Neural cell (in vitro differentiated cells): ENCODE measurements around the gene COBL. TPM values are rescaled to one million over a fixed set of nuclear protein-coding genes. Genes with fewer than 3 reads are reported as not detected.

Experiments used
- H2AFZ ChIP-seq: fragments of 200-600, 300-800 bp; sonication (generic), shearing (Covaris generic); 2 replicates; pipeline ENCODE4 v1.6.0; 2014; ENCODE audit warnings: low read depth, mild to moderate bottlenecking, antibody characterized with exemption, low read length, moderate library complexity
- H3F3A ChIP-seq: fragments of 200-600 bp; shearing (Covaris generic); 2 replicates; pipeline ENCODE4 v1.6.1; 2016; ENCODE audit warnings: mild to moderate bottlenecking, moderate library complexity, mixed read lengths, antibody characterized with exemption, low read length; ENCODE audit not compliant: insufficient read depth, poor library complexity, severe bottlenecking
- H3K27ac ChIP-seq: fragments of 200-600, 300-800 bp; sonication (generic), shearing (Covaris generic); 2 replicates; pipeline ENCODE4 v1.5.1; 2014; ENCODE audit warnings: mild to moderate bottlenecking, low read length, moderate library complexity
- H3K27me3 ChIP-seq: fragments of 300-800, 200-600 bp; sonication (generic), shearing (Covaris generic); 2 replicates; pipeline ENCODE4 v1.6.0; 2014; ENCODE audit warnings: mild to moderate bottlenecking, low read depth, low read length, moderate library complexity; ENCODE audit not compliant: insufficient read depth
- H3K36me3 ChIP-seq: fragments of 300-800, 200-600 bp; sonication (generic), shearing (Covaris generic); 2 replicates; pipeline ENCODE4 v1.5.1; 2014; ENCODE audit warnings: mild to moderate bottlenecking, antibody characterized with exemption, low read length, moderate library complexity; ENCODE audit not compliant: insufficient read depth
- H3K4me2 ChIP-seq: fragments of 300-800, 200-600 bp; sonication (generic), shearing (Covaris generic); 2 replicates; pipeline ENCODE4 v1.6.0; 2014; ENCODE audit warnings: mild to moderate bottlenecking, low read length
- H3K4me3 ChIP-seq: fragments of 300-800, 200-600 bp; sonication (generic), shearing (Covaris generic); 2 replicates; pipeline ENCODE4 v1.5.1; 2014; ENCODE audit warnings: mild to moderate bottlenecking, low read length, moderate library complexity
- H3K79me2 ChIP-seq: fragments of 200-600 bp; shearing (Covaris generic); replicated peaks from 2 replicates; pipeline ENCODE4 v1.6.0; 2014; ENCODE audit warnings: mild to moderate bottlenecking, low read length, moderate library complexity; ENCODE audit not compliant: insufficient read depth
- H3K9ac ChIP-seq: fragments of 300-800, 200-600 bp; sonication (generic), shearing (Covaris generic); 2 replicates; pipeline ENCODE4 v1.6.1; 2016; ENCODE audit warnings: mild to moderate bottlenecking, low read length, mixed read lengths
- H3K9me2 ChIP-seq: fragments of 200-600 bp; shearing (Covaris generic); 2 replicates; pipeline ENCODE4 v1.6.1; 2016; ENCODE audit warnings: mild to moderate bottlenecking, low read length, mixed read lengths; ENCODE audit not compliant: insufficient read depth
- H3K9me3 ChIP-seq: fragments of 200-600, 300-800 bp; sonication (generic), shearing (Covaris generic); 2 replicates; pipeline ENCODE4 v1.6.1; 2016; ENCODE audit warnings: mild to moderate bottlenecking, mixed run types, low read length, moderate library complexity, mixed read lengths
- H4K20me1 ChIP-seq: fragments of 200-600 bp; shearing (Covaris generic); 2 replicates; pipeline ENCODE4 v1.6.1; 2016; ENCODE audit warnings: mild to moderate bottlenecking, mixed run types; ENCODE audit not compliant: insufficient read depth
- EP300 ChIP-seq: fragments of 450-650 bp; conservative IDR thresholded peaks from 2 replicates; pipeline ENCODE4 v1.6.1; 2014; ENCODE audit warnings: antibody characterized with exemption, mild to moderate bottlenecking, moderate library complexity; ENCODE audit not compliant: poor library complexity, severe bottlenecking
- EZH2 ChIP-seq: fragments of 200-600, 300-800 bp; shearing (Covaris generic), sonication (generic); IDR thresholded peaks from 2 replicates; pipeline ENCODE4 v1.6.1; 2014; ENCODE audit warnings: antibody characterized with exemption, low read length, borderline replicate concordance, mild to moderate bottlenecking; ENCODE audit not compliant: insufficient read depth, poor library complexity, severe bottlenecking
- MXI1 ChIP-seq: fragments of 450-650 bp; conservative IDR thresholded peaks from 2 replicates; pipeline ENCODE4 v1.6.1; 2014; ENCODE audit warnings: antibody characterized with exemption, mild to moderate bottlenecking; ENCODE audit not compliant: poor library complexity, severe bottlenecking
- POLR2AphosphoS5 ChIP-seq: IDR thresholded peaks from 2 replicates; pipeline ENCODE4 v1.6.1; 2012
- RAD21 ChIP-seq: fragments of 450-650 bp; conservative IDR thresholded peaks from 2 replicates; pipeline ENCODE4 v1.6.1; 2014; ENCODE audit warnings: antibody characterized with exemption, mild to moderate bottlenecking, moderate library complexity
- SMC3 ChIP-seq: fragments of 450-650 bp; conservative IDR thresholded peaks from 2 replicates; pipeline ENCODE4 v1.6.1; 2014; ENCODE audit warnings: antibody characterized with exemption, mild to moderate bottlenecking, moderate library complexity; ENCODE audit not compliant: poor library complexity
- TAF1 ChIP-seq: IDR thresholded peaks from 2 replicates; pipeline ENCODE4 v1.6.1; 2012; ENCODE audit warnings: low read depth
- polyA minus RNA-seq: library from RNA; depleted of rRNA, polyadenylated mRNA; stranded (reverse); fragments of >200 nt; gene quantifications from 2 replicates; pipeline ENCODE4 v1.2.3, GENCODE V29; 2014
- polyA plus RNA-seq: library from polyadenylated mRNA; depleted of rRNA; stranded (reverse); fragments of >200 nt; gene quantifications from 2 replicates; pipeline ENCODE4 v1.2.3, GENCODE V29; 2014
- TF ChIP-seq, protein P1 (sequence below): fragments of 450-650 bp; IDR thresholded peaks from 2 replicates; pipeline ENCODE4 v1.5.1; 2014; ENCODE audit warnings: antibody characterized with exemption, mild to moderate bottlenecking, moderate library complexity; ENCODE audit not compliant: poor library complexity, severe bottlenecking
- TF ChIP-seq, protein P2 (sequence below): IDR thresholded peaks from 2 replicates; pipeline ENCODE4 v1.6.1; 2012; ENCODE audit warnings: borderline replicate concordance

The COBL gene, protein sequence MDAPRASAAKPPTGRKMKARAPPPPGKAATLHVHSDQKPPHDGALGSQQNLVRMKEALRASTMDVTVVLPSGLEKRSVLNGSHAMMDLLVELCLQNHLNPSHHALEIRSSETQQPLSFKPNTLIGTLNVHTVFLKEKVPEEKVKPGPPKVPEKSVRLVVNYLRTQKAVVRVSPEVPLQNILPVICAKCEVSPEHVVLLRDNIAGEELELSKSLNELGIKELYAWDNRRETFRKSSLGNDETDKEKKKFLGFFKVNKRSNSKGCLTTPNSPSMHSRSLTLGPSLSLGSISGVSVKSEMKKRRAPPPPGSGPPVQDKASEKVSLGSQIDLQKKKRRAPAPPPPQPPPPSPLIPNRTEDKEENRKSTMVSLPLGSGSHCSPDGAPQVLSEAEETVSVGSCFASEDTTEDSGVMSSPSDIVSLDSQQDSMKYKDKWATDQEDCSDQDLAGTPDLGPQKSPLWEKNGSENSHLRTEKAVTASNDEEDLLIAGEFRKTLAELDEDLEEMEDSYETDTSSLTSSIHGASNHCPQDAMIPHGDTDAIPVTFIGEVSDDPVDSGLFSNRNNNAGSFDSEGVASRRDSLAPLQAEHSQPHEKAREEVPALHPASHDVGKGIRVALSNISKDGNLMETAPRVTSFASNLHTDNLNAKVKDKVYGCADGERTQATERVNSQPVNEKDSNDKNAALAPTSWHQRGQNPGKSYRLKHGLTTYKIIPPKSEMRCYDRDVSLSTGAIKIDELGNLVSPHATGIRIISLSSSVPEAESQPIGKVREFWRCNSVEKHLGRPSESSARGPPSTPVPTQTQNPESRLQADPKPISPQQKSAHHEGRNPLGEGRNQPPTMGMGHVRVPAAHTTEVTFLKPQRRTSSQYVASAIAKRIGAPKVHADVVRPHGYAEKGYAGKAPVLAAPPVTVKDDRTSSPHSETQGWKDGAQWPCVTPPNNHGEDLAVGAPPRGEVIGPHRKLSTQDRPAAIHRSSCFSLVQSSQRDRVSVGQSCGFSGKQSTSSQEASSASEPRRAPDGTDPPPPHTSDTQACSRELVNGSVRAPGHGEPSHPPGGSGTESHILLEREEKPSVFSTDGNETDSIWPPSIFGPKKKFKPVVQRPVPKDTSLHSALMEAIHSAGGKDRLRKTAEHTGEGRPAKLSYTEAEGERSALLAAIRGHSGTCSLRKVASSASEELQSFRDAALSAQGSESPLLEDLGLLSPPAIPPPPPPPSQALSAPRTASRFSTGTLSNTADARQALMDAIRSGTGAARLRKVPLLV
- polyA plus RNA-seq (0.10 and 0.12 TPM in 2 replicates), polyA minus RNA-seq (0.49 and 0.93 TPM in 2 replicates)

DNA sequence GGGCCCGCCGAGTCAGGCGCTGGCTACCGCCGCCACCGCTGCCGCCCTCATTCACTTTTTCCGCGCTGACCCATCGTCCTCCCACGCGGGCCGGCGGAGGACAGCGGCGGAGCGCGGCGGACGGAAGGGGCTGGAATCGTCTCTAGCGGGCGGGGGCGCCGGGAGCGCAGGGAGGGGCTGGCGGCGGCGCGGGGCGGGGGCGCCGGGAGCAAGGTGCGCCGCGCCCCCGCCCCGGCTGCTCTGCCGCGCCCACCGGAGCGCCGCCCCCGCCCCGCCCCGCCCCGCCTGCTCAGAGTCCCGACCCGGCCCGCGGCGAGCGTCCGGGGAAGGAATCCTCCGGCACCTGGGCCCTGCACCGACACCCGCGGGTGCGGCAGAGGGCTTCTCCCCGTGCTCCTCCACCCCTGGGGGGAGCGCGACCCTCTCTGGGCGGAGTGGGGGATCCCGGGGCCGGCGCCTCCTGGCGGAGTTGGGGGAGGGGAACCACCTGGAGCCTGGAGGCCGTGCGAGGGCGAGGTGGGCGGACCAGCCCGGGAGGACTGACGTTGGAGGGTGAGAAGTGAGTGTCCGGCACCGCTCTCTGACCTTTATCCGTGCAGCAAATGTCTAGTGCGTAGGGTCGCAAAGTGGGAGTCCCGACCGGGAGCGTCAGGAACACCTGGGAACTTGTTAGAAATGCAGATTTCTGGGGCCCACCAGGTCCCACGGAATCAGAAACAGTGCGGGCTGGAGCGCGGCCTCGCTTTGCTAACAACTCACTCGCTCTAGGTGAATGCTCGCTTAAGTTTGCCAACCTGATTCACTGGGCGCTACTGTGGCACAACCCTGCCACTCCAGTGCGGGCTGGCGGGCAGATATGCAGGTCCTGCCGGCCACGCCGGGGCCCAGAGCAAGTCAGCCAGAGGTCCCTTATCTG lies at the start of gene COBL:
TSS of gene COBL (minus strand) at position 144 of the 916 bp plus-strand sequence. CDS start 176 bp downstream, outside the sequence.
- H3K27ac ChIP-seq, result no peak within 1 kb of the TSS
- peak within 1 kb of the TSS; percentile 66 for H3K4me3 ChIP-seq
- peak within 1 kb of the TSS; percentile 28 for H3K4me2 ChIP-seq
- H3K9me3 ChIP-seq, result no peaks in the 10 kb centered on the region
- H3K9me2 ChIP-seq, result no peaks in the 10 kb centered on the region
- no peaks in the 10 kb centered on the region for H4K20me1 ChIP-seq
- TF ChIP-seq EP300 (no peak), EZH2 (peak; percentile 23), RAD21 (no peak), POLR2AphosphoS5 (no peak), MXI1 (no peak), SMC3 (no peak), TAF1 (no peak)
- TF ChIP-seq, protein P1, sequence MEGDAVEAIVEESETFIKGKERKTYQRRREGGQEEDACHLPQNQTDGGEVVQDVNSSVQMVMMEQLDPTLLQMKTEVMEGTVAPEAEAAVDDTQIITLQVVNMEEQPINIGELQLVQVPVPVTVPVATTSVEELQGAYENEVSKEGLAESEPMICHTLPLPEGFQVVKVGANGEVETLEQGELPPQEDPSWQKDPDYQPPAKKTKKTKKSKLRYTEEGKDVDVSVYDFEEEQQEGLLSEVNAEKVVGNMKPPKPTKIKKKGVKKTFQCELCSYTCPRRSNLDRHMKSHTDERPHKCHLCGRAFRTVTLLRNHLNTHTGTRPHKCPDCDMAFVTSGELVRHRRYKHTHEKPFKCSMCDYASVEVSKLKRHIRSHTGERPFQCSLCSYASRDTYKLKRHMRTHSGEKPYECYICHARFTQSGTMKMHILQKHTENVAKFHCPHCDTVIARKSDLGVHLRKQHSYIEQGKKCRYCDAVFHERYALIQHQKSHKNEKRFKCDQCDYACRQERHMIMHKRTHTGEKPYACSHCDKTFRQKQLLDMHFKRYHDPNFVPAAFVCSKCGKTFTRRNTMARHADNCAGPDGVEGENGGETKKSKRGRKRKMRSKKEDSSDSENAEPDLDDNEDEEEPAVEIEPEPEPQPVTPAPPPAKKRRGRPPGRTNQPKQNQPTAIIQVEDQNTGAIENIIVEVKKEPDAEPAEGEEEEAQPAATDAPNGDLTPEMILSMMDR, result peak; percentile 10
- TF ChIP-seq, protein P2, sequence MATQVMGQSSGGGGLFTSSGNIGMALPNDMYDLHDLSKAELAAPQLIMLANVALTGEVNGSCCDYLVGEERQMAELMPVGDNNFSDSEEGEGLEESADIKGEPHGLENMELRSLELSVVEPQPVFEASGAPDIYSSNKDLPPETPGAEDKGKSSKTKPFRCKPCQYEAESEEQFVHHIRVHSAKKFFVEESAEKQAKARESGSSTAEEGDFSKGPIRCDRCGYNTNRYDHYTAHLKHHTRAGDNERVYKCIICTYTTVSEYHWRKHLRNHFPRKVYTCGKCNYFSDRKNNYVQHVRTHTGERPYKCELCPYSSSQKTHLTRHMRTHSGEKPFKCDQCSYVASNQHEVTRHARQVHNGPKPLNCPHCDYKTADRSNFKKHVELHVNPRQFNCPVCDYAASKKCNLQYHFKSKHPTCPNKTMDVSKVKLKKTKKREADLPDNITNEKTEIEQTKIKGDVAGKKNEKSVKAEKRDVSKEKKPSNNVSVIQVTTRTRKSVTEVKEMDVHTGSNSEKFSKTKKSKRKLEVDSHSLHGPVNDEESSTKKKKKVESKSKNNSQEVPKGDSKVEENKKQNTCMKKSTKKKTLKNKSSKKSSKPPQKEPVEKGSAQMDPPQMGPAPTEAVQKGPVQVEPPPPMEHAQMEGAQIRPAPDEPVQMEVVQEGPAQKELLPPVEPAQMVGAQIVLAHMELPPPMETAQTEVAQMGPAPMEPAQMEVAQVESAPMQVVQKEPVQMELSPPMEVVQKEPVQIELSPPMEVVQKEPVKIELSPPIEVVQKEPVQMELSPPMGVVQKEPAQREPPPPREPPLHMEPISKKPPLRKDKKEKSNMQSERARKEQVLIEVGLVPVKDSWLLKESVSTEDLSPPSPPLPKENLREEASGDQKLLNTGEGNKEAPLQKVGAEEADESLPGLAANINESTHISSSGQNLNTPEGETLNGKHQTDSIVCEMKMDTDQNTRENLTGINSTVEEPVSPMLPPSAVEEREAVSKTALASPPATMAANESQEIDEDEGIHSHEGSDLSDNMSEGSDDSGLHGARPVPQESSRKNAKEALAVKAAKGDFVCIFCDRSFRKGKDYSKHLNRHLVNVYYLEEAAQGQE, result no peak
- H3K27me3 ChIP-seq, result peaks cover 57% of the 10 kb centered on the region
- H3K9ac ChIP-seq, result peak within 1 kb of the TSS; percentile 23
- no peaks in the 10 kb centered on the region for H3F3A ChIP-seq
- H3K36me3 ChIP-seq, result no peaks in the 10 kb centered on the region
- no peak within 1 kb of the TSS for H2AFZ ChIP-seq
- no peaks in the 10 kb centered on the region for H3K79me2 ChIP-seq
